Measurements from ENCODE around the gene SH3D21.

- no peak for TF ChIP-seq CTCF (IDR thresholded peaks at IDR 0.05)
- no peak for TF ChIP-seq POLR2A (IDR thresholded peaks at IDR 0.05)
Observed at GRCh38 chr1:36297062-36297461, 9.1 kb upstream of the SH3D21 start.
